Measurements from ENCODE around the gene SH3RF3.

The SH3RF3 gene

DNA sequence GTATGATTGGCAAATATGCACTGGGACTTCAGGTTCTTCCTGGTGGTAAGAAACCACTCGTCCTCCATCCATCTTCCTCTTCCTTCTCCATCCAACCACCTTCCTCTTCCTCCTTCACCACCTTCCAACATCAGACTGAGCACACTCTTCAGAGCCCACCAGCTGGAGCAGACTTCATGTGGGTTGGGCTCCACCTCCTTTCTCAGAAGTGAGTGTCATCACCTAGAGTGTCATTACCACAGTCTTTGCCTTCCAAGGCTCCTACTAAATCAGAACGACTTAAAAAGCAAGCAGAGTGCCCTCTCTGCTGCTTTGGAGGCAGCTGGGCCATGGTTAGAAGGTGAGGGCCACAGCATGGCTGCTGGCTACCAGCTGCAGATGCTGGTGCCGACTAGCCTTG is 171.6 kb downstream of the SH3RF3 start:
- Histone ChIP-seq H3K9me3 (no peaks in the 10 kb centered on the region), H3K4me3 (no peak overlapping the region), H3K36me3 (replicated peaks) (no peaks in the 10 kb centered on the region), H3K27me3 (ENCODE audit: low read depth) (no peaks in the 10 kb centered on the region), H3K4me1 (no peaks in the 10 kb centered on the region)
- in situ Hi-C loops (cut with MboI; ENCODE audit: low sequenced_read_pairs): no loop called here
- no peak for DNase-seq (ENCODE audit: low spot score in 2 of 2)

DNA sequence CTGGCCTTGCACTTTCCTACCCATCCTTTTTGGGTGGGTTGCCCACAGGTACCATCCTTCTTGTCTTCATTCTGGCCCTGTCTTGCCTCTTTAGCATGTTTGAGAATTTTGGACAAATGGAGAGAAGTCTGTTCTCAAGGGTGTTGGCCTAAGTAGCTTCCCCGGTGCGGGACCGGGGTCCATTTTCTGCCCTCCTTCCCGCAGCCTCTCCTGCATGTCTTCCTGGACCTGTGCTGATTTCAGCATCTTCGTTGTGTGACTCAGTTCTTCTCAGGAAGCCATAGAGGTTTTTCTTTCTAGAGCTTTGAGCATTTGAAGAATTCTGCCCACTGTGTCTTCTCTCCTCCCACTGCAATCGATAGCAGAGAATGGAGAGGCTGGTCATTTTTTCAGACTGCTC is 172.7 kb downstream of the SH3RF3 start:
- no peak overlapping the region for H3K4me3 ChIP-seq
- no peaks in the 10 kb centered on the region for H3K4me1 ChIP-seq
- no peaks in the 10 kb centered on the region for H3K27me3 ChIP-seq (ENCODE audit: low read depth)
- H3K36me3 ChIP-seq (replicated peaks): no peaks in the 10 kb centered on the region
- in situ Hi-C loops (cut with MboI; ENCODE audit: low sequenced_read_pairs): no loop called here
- no peaks in the 10 kb centered on the region for H3K9me3 ChIP-seq
- DNase-seq (ENCODE audit: low spot score in 2 of 2): no peak

DNA sequence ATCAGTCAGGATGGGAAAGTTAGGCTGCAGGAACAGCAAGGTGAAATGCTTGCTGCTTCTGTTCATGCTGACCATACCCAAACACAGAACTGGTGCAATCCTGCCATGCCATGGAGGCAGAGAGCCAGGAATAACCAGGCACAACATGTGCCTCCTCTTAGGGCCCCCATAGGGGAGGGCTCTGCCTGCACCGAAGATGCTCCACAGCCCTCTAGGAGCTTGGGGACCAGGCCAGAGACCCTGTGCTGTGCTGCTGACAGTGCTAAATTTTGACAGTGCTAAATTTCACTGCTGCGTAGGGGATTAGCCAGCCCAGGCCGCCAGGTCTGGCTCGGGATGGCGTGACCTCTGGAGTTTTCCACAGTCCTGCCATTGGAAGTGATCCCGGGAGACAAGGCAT is 173.3 kb downstream of the SH3RF3 start:
- no peak overlapping the region for H3K4me3 ChIP-seq
- no peaks in the 10 kb centered on the region for H3K9me3 ChIP-seq
- no peaks in the 10 kb centered on the region for H3K36me3 ChIP-seq (replicated peaks)
- no peaks in the 10 kb centered on the region for H3K27me3 ChIP-seq (ENCODE audit: low read depth)
- in situ Hi-C loops (cut with MboI; ENCODE audit: low sequenced_read_pairs): no loop called here
- H3K4me1 ChIP-seq: no peaks in the 10 kb centered on the region
- DNase-seq (ENCODE audit: low spot score in 2 of 2): no peak

DNA sequence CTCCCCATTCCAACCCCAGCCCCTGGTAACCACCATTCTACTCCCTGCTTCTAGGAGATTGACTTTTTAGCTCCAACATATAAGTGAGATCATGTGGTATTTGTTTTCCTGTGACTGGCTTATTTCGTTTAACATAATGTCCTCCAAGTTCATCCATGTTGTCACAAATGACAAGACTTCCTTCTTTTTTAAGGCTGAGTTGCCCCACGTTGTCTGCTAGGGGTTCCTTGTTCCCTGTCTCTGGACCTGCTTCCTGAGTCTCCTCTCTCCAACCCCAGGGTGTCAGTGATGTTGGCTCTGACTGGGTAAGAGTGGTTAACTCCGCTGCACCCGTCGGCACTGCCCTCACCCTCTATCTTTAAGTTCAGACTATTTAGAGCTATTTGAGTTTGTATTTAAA is 175.2 kb downstream of the SH3RF3 start:
- no peaks in the 10 kb centered on the region for H3K27me3 ChIP-seq (ENCODE audit: low read depth)
- H3K4me3 ChIP-seq: no peak overlapping the region
- no peaks in the 10 kb centered on the region for H3K4me1 ChIP-seq
- in situ Hi-C loops (cut with MboI; ENCODE audit: low sequenced_read_pairs): no loop called here
- no peaks in the 10 kb centered on the region for H3K36me3 ChIP-seq (replicated peaks)
- DNase-seq (ENCODE audit: low spot score in 2 of 2): no peak
- no peaks in the 10 kb centered on the region for H3K9me3 ChIP-seq

DNA sequence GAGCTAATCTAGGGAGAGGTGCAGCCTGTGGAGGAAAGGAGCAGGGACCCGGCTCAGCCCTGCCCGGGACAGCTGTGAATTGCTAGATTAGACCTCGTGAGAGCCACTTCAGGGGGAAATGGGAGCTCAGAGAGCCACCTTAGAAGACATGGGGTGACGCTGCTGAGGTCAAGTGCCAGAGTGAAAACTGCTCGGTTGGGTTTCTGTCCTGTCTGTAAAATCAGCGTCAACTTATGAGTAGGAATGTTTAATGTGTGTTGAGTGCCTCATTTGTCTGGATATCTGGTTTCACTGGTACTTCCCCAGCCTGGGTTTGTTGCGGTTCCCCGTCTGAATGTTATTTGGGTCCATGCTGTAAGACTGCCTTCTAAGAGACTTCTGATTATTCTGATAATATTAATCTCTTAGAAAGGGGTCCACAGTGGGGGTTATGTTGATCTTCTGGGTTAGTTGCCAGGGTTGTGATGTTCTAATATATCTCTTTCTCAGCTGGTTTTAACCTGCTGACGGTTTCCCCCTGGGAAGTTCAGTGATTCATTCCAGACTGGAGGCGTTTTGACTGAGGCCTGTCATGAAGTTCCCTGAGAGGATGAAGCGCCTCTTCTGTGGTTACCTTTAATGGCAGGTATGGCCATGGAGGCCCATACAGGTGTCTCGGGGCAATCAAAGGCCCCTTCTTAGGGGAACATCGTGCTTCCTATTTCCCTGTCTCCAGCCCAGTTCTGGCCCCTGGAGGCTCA is 175.9 kb downstream of the SH3RF3 start:
- no peak overlapping the region for H3K4me3 ChIP-seq
- H3K36me3 ChIP-seq (replicated peaks): no peaks in the 10 kb centered on the region
- no peak for DNase-seq (ENCODE audit: low spot score in 2 of 2)
- H3K9me3 ChIP-seq: no peaks in the 10 kb centered on the region
- no peaks in the 10 kb centered on the region for H3K4me1 ChIP-seq
- in situ Hi-C loops (cut with MboI; ENCODE audit: low sequenced_read_pairs): no loop called here
- H3K27me3 ChIP-seq (ENCODE audit: low read depth): no peaks in the 10 kb centered on the region

DNA sequence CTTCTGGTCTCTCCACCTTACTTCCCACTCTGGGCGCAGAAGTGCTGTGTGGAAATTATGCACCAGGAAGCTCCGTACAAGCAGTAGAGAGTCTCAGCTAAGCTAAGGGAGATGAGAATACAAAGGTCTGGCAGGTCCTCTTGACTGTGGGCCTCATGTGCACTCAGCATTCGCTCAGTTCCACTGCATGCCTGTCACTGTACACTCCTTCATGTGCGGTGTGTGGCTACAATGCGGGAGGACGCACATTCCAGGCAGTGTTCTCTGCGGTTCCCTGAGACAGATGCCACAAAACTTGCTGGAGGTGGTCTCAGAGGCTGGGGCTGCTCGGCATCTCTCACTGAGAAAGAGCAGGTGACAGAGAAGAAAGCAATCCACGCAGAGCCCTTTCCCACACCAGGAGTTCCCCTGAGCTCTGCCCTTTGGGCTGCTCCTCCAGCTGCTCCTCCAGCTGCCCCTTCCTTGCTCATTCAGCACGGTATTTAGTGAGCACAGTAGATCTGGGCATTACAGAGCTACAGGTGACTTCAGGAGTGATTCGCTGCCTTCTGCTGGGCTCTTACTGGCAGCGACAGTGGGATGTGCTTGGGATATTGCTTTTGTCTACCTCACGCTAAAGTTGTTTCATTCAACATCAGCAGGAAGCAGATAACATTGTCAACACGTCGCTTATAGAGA is 176.6 kb downstream of the SH3RF3 start:
- DNase-seq (ENCODE audit: low spot score in 2 of 2): no peak
- no peaks in the 10 kb centered on the region for H3K9me3 ChIP-seq
- no peaks in the 10 kb centered on the region for H3K36me3 ChIP-seq (replicated peaks)
- no peaks in the 10 kb centered on the region for H3K27me3 ChIP-seq (ENCODE audit: low read depth)
- in situ Hi-C loops (cut with MboI; ENCODE audit: low sequenced_read_pairs): no loop called here
- no peak overlapping the region for H3K4me3 ChIP-seq
- H3K4me1 ChIP-seq: no peaks in the 10 kb centered on the region

DNA sequence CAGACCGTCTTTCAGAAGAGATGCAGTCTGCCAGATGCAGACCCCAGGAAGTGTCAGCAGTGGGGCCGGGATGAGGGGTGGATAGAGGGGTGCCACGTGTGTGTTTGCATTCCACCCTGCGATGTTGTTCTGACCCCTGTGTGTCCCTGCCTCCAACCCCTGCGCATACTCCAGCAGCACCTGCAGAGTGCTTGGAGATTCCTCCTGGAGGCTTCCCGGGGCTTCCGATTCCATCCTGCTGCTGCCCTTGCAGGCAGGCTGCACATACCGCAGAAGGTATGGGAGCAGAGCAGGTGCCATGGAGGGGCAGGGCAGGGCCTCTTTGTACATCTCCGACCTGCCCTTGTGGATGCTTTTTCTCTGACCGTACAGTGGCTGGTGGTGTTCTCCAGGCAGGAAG is 177.2 kb downstream of the SH3RF3 start:
- Histone ChIP-seq H3K27me3 (ENCODE audit: low read depth) (no peaks in the 10 kb centered on the region), H3K9me3 (no peaks in the 10 kb centered on the region), H3K36me3 (replicated peaks) (no peaks in the 10 kb centered on the region), H3K4me1 (no peaks in the 10 kb centered on the region), H3K4me3 (no peak overlapping the region)
- DNase-seq (ENCODE audit: low spot score in 2 of 2): no peak
- in situ Hi-C loops (cut with MboI; ENCODE audit: low sequenced_read_pairs): no loop called here

DNA sequence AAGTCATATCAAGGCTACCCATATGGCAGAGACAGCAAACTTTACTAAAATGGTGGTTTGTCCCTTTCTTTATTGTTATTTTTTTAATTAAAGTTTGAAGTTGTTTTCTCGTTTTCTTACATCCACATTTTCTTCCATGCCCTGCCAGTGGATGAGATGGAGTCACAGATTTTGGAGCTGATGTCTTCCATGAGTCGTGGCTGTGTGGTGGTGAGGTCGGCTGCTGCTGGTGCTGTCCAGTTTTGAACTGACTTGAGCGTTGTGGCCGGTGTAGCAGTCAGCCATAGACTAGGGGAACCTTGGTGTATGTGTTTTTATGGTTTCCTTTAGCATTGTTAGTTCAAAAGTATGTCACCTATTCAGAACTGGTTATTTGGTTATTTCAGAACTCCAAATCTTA is 182.8 kb downstream of the SH3RF3 start:
- Histone ChIP-seq H3K36me3 (replicated peaks) (no peaks in the 10 kb centered on the region), H3K9me3 (no peaks in the 10 kb centered on the region), H3K27me3 (ENCODE audit: low read depth) (no peaks in the 10 kb centered on the region), H3K4me3 (no peak overlapping the region), H3K4me1 (no peaks in the 10 kb centered on the region)
- in situ Hi-C loops (cut with MboI; ENCODE audit: low sequenced_read_pairs): no loop called here
- DNase-seq (ENCODE audit: low spot score in 2 of 2): no peak

DNA sequence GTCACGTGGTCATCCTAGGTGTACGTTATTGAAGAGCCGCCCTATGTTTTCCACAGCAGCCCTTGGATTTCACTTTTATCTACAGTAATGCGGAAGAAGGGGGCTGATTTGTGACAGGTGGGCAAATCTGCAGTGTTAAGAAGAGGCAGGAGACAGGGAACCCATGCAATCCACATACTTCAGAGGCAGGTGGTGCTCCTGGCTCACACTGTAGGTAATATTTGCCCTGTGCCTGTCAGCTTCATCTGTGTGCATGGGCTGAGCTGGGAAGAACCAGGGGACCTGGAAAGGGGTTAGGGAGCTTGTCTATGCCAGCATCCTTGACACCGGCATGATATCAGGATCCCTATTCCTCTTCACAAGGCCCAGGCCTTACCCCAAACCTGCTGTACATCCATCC is 183.9 kb downstream of the SH3RF3 start:
- Histone ChIP-seq H3K4me3 (no peak overlapping the region), H3K4me1 (no peaks in the 10 kb centered on the region), H3K27me3 (ENCODE audit: low read depth) (no peaks in the 10 kb centered on the region), H3K9me3 (no peaks in the 10 kb centered on the region), H3K36me3 (replicated peaks) (no peaks in the 10 kb centered on the region)
- in situ Hi-C loops (cut with MboI; ENCODE audit: low sequenced_read_pairs): no loop called here
- no peak for DNase-seq (ENCODE audit: low spot score in 2 of 2)

DNA sequence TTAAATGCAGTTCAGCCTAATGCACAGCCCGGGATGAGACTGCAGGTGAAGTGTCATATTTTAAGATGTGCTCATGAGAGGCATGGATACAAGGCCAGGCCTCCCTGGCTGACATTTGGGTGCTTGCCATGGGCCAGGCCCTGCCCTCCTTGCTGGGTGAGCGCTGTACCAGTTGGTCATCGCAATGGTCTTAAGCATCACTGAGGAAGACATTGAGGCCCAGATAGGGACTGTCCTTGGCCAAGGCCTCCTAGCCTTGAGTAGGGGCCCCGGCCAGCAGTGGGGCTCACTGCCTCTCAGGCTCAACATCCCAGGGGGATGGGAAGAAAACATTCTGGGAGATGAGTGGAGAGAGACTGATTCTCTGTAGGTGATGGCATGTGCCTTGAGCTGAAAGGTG is 184.3 kb downstream of the SH3RF3 start:
- no peaks in the 10 kb centered on the region for H3K9me3 ChIP-seq
- H3K27me3 ChIP-seq (ENCODE audit: low read depth): no peaks in the 10 kb centered on the region
- in situ Hi-C loops (cut with MboI; ENCODE audit: low sequenced_read_pairs): no loop called here
- no peak for DNase-seq (ENCODE audit: low spot score in 2 of 2)
- H3K36me3 ChIP-seq (replicated peaks): no peaks in the 10 kb centered on the region
- H3K4me3 ChIP-seq: no peak overlapping the region
- no peaks in the 10 kb centered on the region for H3K4me1 ChIP-seq

DNA sequence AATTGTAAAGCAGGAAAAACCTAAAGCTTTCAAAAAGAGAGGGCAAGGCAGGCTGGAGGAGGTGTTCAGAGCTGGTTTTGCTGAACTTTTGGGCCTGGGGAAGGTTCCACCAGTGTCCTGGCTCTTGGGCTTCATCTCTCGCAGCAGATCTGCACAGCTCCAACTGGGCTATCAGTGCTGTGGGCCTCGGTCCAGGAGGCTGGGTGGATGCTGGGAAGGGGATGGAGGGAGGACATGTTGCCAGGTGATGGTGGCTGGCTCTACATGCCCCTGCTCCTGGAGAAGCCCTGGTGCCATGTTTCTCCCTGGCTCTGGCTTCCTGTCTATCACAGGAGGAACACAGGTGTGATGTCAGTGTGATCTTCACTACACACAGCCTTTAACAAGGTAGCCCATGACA is 187.1 kb downstream of the SH3RF3 start:
- in situ Hi-C loops (cut with MboI; ENCODE audit: low sequenced_read_pairs): no loop called here
- DNase-seq (ENCODE audit: low spot score in 2 of 2): no peak
- H3K36me3 ChIP-seq (replicated peaks): no peaks in the 10 kb centered on the region

DNA sequence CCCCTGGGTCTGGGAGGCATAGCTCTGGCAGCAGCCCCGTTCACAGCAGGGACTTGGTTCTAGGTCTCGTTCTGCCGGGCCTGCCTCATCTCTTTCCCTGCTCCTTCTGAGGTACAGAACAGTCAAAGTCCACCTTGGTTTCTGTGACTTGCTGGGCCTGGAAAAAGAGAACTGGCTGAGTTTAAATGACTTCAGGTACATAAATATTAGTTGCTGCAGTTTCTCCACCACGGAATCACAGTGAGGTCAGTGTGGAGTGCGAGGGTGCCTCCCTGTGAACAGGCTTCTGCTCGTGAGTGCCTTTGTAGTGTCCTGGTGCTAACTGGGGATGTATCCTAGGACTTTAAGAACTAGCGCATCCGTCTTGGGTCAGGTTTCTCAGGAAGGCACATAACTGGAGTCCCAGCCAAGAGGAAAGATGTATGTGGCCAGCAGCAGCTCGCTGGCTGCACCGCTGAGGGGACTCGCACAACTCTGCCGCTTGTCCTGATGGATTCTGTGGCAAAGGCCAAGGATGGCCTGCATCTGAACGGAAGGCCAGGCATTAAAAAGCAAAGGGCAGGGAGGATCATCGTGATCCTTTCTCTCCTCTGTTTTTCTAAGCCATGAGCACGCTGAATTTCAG is 188.6 kb downstream of the SH3RF3 start:
- H3K4me1 ChIP-seq: no peaks in the 10 kb centered on the region
- DNase-seq (ENCODE audit: low spot score in 2 of 2): no peak
- H3K36me3 ChIP-seq (replicated peaks): no peaks in the 10 kb centered on the region
- H3K4me3 ChIP-seq: no peak overlapping the region
- no peaks in the 10 kb centered on the region for H3K27me3 ChIP-seq (ENCODE audit: low read depth)
- H3K9me3 ChIP-seq: no peaks in the 10 kb centered on the region
- in situ Hi-C loops (cut with MboI; ENCODE audit: low sequenced_read_pairs): no loop called here

More for the DNA sequence above, 187.1 kb downstream of the SH3RF3 start:
- Histone ChIP-seq H3K4me3 (no peak overlapping the region), H3K4me1 (no peaks in the 10 kb centered on the region), H3K9me3 (no peaks in the 10 kb centered on the region), H3K27me3 (ENCODE audit: low read depth) (no peaks in the 10 kb centered on the region)

DNA sequence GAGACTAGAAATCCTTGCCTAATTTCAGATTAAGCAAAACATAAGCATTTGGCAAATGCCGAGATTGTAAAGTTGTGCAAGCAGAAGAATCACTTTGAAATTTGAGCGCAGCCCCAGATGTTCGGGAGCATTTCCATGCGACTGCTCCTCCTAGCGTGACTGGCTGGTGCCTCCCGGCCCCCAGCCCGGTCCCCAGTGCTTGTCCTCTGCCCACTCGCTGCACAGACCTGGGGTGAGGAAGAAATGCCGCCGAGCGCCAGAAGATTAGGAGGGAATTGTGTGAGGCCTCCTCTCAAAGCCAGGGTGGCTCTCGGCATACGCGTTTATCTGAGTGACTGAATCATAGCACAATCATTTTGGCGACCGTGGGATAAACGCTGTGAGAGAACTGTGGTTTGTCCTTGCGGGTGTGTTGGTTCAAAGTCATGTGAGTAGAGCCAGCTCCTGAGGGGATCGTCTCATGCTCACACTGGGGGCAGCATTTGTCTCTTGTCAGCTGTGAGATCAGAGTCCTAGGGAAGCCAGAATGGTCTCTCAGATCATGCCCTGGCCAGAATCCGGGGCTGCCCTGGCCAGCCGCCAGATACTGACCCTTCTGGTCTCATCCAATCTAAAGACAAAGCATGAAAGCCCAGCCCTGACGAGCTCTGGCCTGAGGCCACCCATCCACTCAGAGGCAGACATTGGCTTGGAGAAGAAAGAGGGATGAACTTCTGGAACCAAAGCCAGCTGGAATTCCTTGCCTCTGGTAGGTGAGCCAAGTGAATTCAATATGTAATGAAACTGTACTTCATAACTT is 189.3 kb downstream of the SH3RF3 start:
- Histone ChIP-seq H3K36me3 (replicated peaks) (no peaks in the 10 kb centered on the region), H3K4me1 (no peaks in the 10 kb centered on the region), H3K9me3 (no peaks in the 10 kb centered on the region), H3K4me3 (no peak overlapping the region), H3K27me3 (ENCODE audit: low read depth) (no peaks in the 10 kb centered on the region)
- in situ Hi-C loops (cut with MboI; ENCODE audit: low sequenced_read_pairs): no loop called here
- no peak for DNase-seq (ENCODE audit: low spot score in 2 of 2)

DNA sequence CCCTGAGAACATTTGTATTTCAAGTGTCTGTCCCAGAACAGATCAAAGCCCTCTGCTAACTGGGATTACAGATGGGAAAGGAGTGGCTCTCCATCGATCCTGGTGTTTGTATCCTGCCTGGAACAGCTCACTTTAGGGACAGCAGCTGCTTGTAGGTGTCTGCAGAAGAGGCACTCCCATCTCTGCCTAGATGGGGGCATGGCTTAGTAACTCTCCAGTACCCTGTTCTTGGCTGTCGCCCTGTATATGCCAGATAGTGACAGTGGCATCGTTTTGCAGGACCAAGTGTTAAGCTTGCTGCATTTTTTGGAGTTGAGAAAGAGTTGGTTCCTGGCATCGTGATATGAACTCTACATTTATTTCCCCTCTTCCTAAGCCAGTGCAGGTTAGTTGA is 189.9 kb downstream of the SH3RF3 start:
- H3K36me3 ChIP-seq (replicated peaks): no peaks in the 10 kb centered on the region
- no peak for DNase-seq (ENCODE audit: low spot score in 2 of 2)

More for the DNA sequence above, 189.9 kb downstream of the SH3RF3 start:
- in situ Hi-C loops (cut with MboI; ENCODE audit: low sequenced_read_pairs): no loop called here
- no peaks in the 10 kb centered on the region for H3K4me1 ChIP-seq
- H3K4me3 ChIP-seq: no peak overlapping the region
- H3K9me3 ChIP-seq: no peaks in the 10 kb centered on the region
- no peaks in the 10 kb centered on the region for H3K27me3 ChIP-seq (ENCODE audit: low read depth)

Data from HAP-1 (cell line).